Brain microvascular endothelial cell (primary cell): ENCODE measurements around the gene DENND1C.

Experiments used
- DNase-seq: peaks from one replicate; pipeline ENCODE4 v3.0.0-alpha.2; 2020
- H3K27ac ChIP-seq: fragments of 250-450 bp; sonication (Bioruptor Pico); 2 replicates; pipeline ENCODE4 v1.5.1; 2020; ENCODE audit warnings: mild to moderate bottlenecking, moderate library complexity
- H3K27me3 ChIP-seq: fragments of 250-450 bp; sonication (Bioruptor Pico); replicated peaks from 2 replicates; pipeline ENCODE4 v1.5.1; 2020; ENCODE audit warnings: mild to moderate bottlenecking
- H3K36me3 ChIP-seq: fragments of 250-450 bp; sonication (Bioruptor Pico); replicated peaks from 2 replicates; pipeline ENCODE4 v1.5.1; 2020; ENCODE audit warnings: mild to moderate bottlenecking
- H3K4me3 ChIP-seq: 2 replicates; pipeline ENCODE4 v1.5.1; 2011; ENCODE audit warnings: low read depth, mild to moderate bottlenecking, control low read depth, low read length, moderate library complexity
- in situ Hi-C: cut with HindIII; loops from 2 replicates; pipeline ENCODE4 v1.10.0; 2017; ENCODE audit warnings: low sequenced_read_pairs, low pct_ligation_motif_present
- TF ChIP-seq, protein P1 (sequence below): IDR thresholded peaks from 2 replicates; pipeline ENCODE4 v1.5.1; 2011; ENCODE audit warnings: low read depth, mild to moderate bottlenecking, moderate library complexity, low read length, control low read depth, inconsistent platforms; ENCODE audit errors: missing control alignments

Gene DENND1C

DNA sequence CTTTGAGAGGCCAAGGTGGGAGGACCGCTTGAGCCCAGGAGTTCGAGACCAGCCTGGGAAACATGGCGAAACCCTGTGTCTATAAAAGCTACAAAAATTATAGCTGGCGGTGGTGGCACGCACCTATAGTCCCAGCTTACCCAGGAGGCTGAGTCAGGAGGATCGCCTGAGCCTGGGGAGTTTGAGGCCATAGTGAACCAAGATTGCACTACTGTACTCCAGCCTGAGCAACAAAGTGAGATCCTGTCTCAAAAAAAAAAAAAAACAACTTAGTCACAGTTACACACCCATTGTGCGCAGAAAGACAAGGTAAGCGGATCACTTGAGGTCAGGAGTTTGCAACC is 728 bp upstream of the DENND1C start:
- Histone ChIP-seq H3K4me3 (no peak overlapping the region), H3K27me3 (no peaks in the 10 kb centered on the region), H3K27ac (no peak overlapping the region), H3K36me3 (no peaks in the 10 kb centered on the region)
- no peak for DNase-seq
- in situ Hi-C loops = no loop called here
- TF ChIP-seq, protein P1, sequence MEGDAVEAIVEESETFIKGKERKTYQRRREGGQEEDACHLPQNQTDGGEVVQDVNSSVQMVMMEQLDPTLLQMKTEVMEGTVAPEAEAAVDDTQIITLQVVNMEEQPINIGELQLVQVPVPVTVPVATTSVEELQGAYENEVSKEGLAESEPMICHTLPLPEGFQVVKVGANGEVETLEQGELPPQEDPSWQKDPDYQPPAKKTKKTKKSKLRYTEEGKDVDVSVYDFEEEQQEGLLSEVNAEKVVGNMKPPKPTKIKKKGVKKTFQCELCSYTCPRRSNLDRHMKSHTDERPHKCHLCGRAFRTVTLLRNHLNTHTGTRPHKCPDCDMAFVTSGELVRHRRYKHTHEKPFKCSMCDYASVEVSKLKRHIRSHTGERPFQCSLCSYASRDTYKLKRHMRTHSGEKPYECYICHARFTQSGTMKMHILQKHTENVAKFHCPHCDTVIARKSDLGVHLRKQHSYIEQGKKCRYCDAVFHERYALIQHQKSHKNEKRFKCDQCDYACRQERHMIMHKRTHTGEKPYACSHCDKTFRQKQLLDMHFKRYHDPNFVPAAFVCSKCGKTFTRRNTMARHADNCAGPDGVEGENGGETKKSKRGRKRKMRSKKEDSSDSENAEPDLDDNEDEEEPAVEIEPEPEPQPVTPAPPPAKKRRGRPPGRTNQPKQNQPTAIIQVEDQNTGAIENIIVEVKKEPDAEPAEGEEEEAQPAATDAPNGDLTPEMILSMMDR = no peak

GRCh38 chr19:6480848-6481415 is 655 bp downstream of the DENND1C start:
- TF ChIP-seq, protein P1 = no peak

GRCh38 chr19:6479836-6480398 is 1.7 kb downstream of the DENND1C start:
- no peak for DNase-seq
- TF ChIP-seq, protein P1 = no peak
- in situ Hi-C loops = no loop called here
- H3K4me3 ChIP-seq = no peak overlapping the region
- H3K36me3 ChIP-seq = no peaks in the 10 kb centered on the region
- H3K27me3 ChIP-seq = no peaks in the 10 kb centered on the region
- H3K27ac ChIP-seq = no peak overlapping the region

More at GRCh38 chr19:6480848-6481415, 655 bp downstream of the DENND1C start:
- no peak for DNase-seq
- no peaks in the 10 kb centered on the region for H3K36me3 ChIP-seq
- in situ Hi-C loops = no loop called here
- no peak overlapping the region for H3K27ac ChIP-seq
- no peak overlapping the region for H3K4me3 ChIP-seq
- no peaks in the 10 kb centered on the region for H3K27me3 ChIP-seq

GRCh38 chr19:6478815-6479214 is 2.8 kb downstream of the DENND1C start:
- H3K27me3 ChIP-seq = no peaks in the 10 kb centered on the region
- DNase-seq = no peak
- in situ Hi-C loops = no loop called here
- H3K4me3 ChIP-seq = no peak overlapping the region
- TF ChIP-seq, protein P1 = no peak
- H3K36me3 ChIP-seq = no peaks in the 10 kb centered on the region
- no peak overlapping the region for H3K27ac ChIP-seq

GRCh38 chr19:6476896-6477431 is 4.6 kb downstream of the DENND1C start:
- no peaks in the 10 kb centered on the region for H3K36me3 ChIP-seq
- TF ChIP-seq, protein P1 = no peak
- DNase-seq = no peak
- no peak overlapping the region for H3K27ac ChIP-seq
- H3K4me3 ChIP-seq = no peak overlapping the region
- in situ Hi-C loops = no loop called here
- no peaks in the 10 kb centered on the region for H3K27me3 ChIP-seq
